Stimulated activated CD8-positive, alpha-beta memory T cell treated with anti-CD3 and anti-CD28 coated beads, Interleukin-12 subunit alpha, Interleukin-12 subunit beta, amount 100 ng/mL, for 4 hours (primary cell): ENCODE data around the gene CNBP.
A peak's percentile ranks its signal among the peaks of the same experiment; 100 is the strongest.
"Not testable (repeated sequence)": the region's sequence is repeated elsewhere in the genome, so short reads cannot be mapped to it uniquely, and the experiment has no call there.

Source experiments
- DNase-seq: peaks from one replicate; pipeline ENCODE4 v3.0.0-alpha.2; 2020; ENCODE audit warnings: low read depth

Gene CNBP

GRCh38 chr3:129183569-129184395 lies at the start of gene CNBP:
Gene CNBP, minus strand, starts transcription at chr3:129183896. Its CDS starts 12,139 bp downstream, at chr3:129171757.
- peak; percentile 87 for DNase-seq

- no peak for DNase-seq
Measured at GRCh38 chr3:129231331-129232119, 47.8 kb upstream of the CNBP start.

- no peak for DNase-seq
Measured at GRCh38 chr3:129230311-129231019, 46.8 kb upstream of the CNBP start.

- DNase-seq = no peak
Measured at GRCh38 chr3:129228891-129229585, 45.3 kb upstream of the CNBP start.

GRCh38 chr3:129226374-129226773 lies 42.7 kb upstream of the CNBP start:
- DNase-seq = no peak

GRCh38 chr3:129224984-129225393 lies 41.3 kb upstream of the CNBP start:
- DNase-seq = no peak

- DNase-seq = not testable (repeated sequence)
Measured at GRCh38 chr3:129224387-129224786, 40.7 kb upstream of the CNBP start.

- no peak for DNase-seq
Measured at GRCh38 chr3:129218742-129219141, 35.0 kb upstream of the CNBP start.

GRCh38 chr3:129213238-129213637 lies 29.5 kb upstream of the CNBP start:
- no peak for DNase-seq

- no peak for DNase-seq
Measured at GRCh38 chr3:129211772-129212171, 28.1 kb upstream of the CNBP start.

- DNase-seq = no peak
Measured at GRCh38 chr3:129211345-129211744, 27.6 kb upstream of the CNBP start.

- no peak for DNase-seq
Measured at GRCh38 chr3:129207479-129207878, 23.8 kb upstream of the CNBP start.

- DNase-seq = no peak
Measured at GRCh38 chr3:129205109-129205832, 21.6 kb upstream of the CNBP start.

GRCh38 chr3:129204473-129204872 lies 20.8 kb upstream of the CNBP start:
- no peak for DNase-seq

GRCh38 chr3:129199366-129199765 lies 15.7 kb upstream of the CNBP start:
- DNase-seq = no peak

- DNase-seq = no peak
Measured at GRCh38 chr3:129197321-129197720, 13.6 kb upstream of the CNBP start.

- no peak for DNase-seq
Measured at GRCh38 chr3:129196601-129197000, 12.9 kb upstream of the CNBP start.

GRCh38 chr3:129195731-129196256 lies 12.1 kb upstream of the CNBP start:
- no peak for DNase-seq

- DNase-seq = not testable (repeated sequence)
Measured at GRCh38 chr3:129189793-129190192, 6.1 kb upstream of the CNBP start.

GRCh38 chr3:129187857-129188256 lies 4.2 kb upstream of the CNBP start:
- no peak for DNase-seq

GRCh38 chr3:129185783-129186182 lies 2.1 kb upstream of the CNBP start:
- DNase-seq = no peak
